Measurements from ENCODE around the gene APRT.
"Not testable (repeated sequence)": the region's sequence is repeated elsewhere in the genome, so short reads cannot be mapped to it uniquely, and the experiment has no call there.

The APRT gene

DNA sequence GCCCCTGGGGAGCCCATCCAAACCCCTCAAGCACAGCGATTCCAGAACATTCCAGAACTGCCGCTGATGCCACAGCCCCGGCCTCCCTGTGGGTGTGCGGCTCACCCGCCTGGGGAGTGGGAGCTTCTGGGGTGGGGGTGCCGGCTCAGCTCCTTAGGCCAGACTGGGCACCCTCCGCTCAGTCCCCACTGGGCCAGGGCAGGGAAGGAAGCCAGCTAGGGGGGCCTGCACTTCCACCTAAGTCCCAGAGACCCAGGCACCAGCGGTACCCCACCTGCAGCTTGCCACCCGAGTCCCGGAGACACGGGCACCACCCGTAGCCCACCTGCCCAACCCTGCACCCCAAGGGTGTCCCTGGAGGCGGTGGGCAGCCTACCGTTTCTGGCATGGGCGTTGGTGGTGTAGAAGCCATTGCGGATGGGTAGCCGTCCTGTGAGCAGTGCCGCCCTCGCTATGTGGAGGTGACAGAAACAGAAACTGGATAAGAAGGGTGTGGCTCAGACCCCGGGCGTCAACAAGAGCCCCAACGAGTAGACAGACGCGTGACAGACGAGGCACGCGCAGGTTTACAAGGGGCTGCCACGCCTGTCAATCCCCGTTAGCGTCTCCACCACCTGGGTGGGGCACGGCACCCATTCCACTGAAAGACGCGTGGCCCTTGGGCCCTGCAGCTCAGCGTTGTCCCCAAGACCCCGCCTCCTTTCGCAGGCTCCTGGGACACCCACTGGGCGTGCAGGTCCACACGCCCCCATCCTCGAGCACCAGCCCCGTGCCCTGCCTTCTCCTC is 30.0 kb upstream of the APRT start:
- no peak for DNase-seq

DNA sequence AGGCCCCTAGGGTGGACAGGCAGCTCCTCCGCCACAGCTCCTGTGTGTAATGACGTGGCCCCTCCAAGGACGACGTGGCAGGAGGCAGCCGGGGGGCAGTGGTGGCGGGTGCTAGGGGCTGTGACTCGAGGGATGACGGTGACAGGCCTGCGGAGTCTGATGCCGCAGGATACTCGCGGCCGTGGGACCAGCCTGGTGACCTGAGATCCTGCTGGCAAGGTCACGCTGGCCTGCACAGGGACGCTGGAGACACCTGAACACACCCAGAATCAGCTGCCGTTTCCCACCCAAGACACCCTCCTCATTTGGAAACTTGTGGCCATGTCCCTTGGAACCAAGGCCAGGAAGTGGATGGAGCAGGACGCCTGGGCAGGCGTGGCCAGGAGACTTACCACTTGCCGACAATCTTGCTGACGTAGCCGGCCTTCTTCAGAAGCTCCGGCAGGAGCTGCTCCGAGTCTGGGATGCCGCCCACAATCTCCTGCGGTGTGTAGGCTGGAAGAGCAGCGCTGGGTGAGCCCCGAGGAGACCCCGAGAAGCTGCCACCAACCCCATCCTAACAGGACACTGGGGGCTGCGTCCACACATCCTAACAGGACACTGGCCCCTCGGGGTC is 29.0 kb upstream of the APRT start:
- DNase-seq = no peak

DNA sequence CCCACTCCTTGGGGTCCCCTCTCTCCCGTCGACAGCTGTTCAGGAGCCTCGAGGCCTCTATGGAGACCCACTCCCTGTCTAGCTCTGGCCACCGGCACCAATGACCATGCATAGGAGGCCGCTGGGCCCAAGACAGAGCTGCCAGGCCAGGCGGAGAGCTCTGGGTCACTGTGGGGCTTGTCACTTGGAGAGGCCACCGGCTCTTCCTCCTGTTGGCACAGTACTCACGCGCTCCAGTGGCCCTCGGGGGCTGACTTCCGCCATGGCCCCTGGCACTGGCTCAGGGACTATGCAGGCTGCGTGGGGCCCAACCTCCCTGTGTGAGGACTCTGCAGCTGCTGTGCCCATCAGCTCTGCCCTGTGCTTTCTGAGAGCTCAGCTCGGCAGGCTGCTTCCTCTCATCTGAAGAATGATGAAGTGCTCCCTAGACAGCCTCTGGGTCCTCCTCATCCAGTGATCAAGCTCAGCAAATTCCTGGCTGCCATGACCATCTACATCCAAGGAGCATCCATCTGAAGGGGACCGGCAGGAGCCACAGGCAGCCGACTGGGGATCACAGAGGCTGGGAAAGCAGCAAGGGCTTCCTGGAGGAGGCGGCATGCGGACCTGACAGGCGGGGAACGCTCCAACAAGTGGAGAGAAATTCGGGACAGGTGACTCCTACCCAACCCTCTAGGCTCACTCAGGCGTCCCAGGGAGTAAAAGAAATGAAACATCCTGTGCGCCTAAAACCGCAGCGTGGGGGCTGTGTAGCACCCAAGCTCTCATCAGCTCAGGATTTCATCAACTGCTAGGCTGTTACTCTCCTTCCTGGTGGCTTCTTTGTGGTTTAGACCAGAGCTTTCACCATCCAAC is 28.2 kb upstream of the APRT start:
- DNase-seq = no peak

DNA sequence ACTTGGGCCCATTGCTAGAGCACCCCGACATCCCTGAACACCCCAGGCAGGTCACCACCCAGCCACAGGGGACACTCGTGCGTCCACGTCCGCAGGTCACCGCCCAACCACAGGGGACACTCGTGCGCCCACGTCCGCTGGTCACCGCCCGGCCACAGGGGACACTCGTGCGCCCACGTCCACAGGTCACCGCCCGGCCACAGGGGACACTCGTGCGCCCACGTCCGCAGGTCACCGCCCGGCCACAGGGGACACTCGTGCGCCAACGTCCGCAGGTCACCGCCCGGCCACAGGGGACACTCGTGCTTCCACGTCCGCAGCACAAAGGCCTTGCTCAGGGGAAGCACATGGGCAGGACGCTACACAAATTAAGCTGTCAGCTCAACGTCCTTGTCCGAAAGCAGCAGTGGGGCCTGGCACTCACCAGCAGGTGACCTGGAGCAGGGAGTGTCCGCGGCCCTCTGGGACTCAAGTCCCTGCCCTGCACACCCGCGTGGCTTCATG is 27.4 kb upstream of the APRT start:
- no peak for DNase-seq

DNA sequence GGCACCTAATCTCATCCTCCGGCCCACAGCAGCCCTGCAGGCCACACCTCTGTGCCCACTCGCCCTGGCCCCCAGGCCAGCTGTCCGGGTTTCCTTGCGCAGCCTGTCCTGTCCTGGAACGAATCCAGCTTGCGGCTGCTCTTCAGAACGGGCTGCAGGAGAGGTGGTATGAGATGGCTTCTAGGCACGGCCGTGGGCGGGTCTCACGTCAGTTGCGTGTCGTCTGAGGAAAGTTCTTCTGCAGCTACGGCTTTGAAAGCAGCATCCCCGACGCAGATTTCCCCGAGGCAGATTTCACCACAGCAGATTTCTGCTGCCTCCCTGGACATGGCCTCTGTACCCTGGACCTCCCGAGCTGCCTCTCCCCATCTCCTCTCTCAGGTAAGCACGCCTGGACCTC is 26.8 kb upstream of the APRT start:
- DNase-seq = no peak

DNA sequence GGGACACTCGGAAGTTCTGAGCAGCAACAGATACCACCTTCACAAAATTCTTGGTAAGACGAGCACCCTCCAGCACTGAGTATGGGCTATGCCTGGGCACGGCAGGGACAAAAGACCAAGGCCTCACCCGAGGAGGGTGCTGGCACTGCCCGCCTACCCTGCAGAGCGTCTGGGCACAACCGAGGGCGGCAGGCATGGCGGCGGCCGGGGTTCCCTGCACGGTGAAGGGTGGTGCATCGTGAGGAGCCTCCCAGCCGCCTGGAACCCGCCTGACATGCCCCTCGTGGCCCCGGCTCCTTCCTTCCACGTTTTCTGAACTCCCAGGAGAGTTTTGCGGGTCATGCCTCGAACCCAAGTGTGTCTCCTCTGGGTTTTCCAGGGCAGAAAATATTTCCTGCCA is 26.1 kb upstream of the APRT start:
- DNase-seq = no peak

DNA sequence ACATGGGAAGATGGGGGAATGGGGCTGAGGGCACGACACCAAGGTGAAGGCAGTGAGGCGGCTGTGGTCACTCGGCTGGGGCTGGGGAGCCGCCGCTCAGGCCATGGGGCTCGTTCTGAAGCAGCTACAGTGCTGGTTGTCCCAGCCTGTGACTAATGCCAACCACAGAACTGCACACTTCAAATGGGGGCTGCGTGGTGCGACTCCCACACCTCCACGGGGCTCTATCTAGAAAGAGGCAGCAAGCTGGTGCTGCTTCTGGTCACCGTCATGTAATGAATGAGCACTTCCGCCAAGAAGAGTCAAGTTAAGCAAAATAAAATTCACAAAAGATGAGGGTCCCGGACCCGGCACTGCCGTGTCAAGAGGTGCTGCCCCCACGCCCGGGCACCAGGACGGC is 25.1 kb upstream of the APRT start:
- DNase-seq = no peak

DNA sequence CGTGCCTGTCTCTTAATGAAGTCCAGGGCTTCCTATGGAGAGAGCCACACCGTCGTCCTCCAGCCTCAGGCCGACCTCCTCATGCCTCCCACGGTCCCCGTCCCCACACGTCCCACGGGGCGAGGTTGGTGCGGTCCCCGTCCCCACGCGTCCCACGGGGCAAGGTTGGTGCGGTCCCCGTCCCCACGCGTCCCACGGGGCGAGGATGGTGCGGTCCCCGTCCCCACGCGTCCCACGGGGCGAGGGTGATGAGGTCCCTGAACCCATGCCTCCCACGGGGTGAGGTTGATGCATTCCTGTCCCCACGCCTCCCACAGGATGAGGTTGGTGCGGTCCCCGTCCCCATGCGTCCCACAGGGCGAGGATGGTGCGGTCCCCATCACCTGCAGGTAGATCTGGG is 24.1 kb upstream of the APRT start:
- no peak for DNase-seq

DNA sequence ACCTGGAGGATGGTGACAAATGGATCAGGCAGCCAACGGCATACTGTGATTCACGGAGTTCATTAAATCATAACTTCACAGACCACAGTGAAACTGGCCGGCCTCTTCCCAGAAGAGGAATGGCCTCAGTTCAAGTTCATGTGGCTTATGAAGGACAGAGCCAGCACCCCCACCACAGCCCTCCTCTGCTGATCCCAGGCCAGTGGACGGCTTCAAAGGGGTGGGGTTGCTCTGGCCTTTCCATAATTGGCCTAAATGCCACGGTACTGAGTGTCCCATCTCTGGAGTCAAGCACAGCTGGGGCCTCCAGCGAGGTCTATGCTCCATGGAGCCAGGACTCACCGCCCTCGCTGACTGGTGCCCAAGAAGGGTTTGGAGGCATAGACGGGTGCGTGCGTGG is 23.7 kb upstream of the APRT start:
- DNase-seq = no peak

DNA sequence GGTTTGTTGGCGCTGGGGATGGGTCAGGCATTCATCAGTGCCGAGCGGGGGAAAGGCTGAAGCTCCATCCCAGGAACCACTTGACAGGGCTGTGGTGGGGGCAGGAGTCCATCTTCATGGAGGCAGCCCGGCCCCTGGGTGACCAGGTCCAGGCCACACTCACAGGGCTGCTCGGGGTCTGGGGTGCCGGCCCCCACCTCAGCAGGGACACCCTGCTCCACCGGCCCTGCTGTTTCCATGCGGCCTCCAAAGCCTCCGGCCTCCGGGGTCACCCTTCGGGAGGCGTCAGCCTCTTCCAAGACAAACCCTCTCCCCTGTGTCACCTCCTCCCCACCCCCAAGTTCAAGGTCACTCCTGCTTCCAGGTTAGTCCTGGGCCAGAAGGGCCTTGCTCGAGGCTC is 22.9 kb upstream of the APRT start:
- no peak for DNase-seq

DNA sequence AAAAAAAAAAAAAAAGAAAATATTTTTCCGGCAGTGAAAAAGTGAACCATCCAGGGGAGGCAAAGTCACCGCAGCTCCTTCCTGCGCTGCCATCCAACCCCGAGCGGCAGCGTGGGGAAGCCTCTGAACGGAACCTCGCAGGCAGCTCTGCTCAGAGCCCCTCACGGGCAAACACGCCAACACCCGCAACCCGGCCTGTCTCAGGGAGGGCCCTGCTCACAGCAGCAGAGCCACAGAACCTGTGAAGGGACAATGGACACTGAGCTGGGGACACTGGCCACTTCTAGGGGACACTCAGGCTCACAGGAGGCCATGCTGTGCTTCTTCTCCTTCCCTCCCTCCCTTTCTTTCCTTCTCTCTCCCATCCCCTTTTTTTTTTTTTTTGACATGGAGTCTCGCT is 21.4 kb upstream of the APRT start:
- DNase-seq = no peak

DNA sequence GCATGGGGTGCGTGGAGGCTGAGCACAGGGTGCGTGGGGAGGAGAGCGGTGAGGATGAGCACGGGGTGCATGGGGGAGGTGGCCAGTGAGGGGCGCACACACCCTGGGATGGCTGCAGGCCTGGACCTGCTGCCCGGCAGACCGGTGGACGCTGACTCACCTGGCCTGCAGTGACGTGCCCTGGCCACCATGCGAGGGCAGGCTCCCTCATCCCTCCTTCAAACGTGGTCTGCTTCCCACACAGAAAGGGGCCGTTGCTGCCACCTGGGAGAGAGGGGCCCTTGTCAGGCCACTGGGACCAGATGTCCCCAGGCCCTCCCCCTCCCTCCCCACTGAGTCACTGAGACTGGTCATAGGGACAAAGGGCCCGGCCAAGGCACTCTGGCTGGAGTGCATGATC is 20.1 kb upstream of the APRT start:
- DNase-seq = no peak

DNA sequence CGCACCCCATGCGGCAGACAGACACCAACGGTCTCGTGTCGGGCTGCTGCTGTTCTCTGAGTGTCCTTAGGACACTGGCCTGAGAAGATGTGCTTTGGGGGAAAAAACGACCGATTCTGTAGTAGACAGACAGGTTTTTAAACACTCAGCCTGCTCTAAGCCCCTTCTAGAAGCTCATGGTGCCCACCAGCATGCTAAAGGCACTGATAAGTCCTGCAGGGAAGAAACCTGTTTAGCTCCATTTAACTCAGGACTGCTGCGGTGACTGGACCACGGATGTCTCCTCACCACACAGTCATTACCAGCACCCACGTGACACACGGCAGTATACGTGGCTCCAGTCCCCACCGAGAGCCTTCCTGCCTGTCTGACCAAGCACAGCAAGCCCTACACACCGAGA is 19.1 kb upstream of the APRT start:
- DNase-seq = no peak

DNA sequence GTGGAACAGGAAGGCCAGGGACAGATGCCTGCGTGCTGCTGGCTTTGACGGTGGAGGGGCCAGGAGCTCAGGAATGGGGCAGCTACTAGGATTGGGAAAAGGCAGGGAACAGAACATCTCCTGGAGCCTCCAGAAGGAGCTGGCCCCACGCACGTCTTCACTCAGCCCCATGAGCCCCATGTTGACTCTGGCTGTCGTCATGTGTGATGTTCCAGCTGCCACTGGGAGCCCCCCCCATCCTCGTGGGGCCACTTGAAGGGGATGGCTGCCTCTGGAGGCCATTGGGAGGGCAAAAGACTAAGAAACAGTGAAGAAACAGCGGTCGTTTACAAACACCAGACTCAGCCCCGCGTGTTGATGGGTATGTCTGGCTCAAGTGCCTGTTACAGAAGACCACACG is 18.5 kb upstream of the APRT start:
- DNase-seq = no peak

DNA sequence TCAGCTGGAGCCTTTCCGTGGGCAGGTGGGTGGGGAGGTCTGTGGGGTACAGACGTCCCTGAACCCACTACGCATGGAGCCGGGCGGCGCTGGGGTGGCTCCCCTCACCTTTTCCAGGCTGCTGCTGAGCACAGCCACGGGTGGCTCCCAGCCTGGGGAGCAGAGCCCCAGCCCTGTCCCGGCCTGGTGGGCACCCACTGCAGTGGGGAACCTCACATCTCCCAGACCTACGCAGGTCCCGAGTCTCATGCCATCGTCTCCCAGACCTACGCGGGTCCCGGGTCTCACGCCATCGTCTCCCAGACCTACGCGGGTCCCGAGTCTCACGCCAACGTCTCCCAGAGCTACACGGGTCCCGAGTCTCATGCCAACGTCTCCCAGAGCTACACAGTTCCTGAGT is 17.0 kb upstream of the APRT start:
- DNase-seq = no peak

DNA sequence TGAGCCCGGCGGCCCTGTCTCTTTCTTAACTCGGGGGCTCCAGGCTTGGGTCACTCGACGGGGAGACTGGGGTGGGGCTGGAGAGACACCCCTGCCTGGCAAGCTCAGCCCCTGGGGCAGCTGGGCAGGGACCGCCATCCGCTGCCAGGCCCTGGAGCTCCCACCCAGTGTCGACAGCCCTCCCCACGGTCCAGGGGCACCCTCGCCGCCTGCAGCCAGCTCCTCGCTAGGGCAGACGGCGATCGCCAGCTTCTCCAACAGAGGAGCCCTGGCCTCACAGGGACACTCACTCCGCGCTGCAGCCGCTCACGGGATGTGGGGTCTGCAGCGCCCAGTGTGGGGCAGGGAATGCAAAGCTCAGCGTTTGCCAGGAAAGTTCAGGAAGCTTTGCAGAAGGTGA is 16.0 kb upstream of the APRT start:
- no peak for DNase-seq

DNA sequence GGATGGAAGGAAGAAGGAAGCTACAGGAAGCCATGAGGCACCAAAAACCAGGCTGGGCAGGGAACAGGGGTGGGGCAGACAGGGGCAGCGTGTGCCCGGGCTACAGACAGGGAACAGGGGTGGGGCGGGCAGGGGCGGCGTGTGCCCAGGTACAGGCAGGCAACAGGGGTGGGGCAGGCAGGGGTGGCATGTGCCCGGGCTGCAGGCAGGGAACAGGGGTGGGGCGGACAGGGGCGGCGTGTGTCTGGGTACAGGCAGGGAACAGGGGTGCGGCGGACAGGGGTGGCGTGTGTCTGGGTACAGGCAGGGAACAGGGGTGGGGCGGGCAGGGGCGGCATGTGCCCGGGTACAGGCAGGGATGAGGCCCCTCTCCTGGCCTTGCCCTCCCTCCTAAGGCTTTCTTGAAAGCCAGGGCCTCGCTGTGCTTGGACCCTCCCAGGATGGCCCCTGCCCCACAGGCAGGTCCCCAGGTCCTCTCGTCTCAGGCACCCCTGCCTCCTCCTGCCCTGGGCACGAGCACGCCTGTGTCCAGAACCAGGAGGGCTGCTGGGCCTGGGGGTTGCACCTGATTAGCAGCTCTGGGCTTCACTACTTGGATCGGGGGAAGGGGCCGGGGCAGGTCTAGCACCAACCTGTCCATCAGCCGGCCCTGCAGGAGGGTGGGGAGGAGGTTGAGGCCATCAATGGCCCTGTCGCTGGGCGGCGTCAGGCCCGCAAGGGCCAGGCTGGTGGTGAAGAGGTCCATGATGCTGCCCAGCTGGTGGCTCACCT is 14.5 kb upstream of the APRT start:
- DNase-seq = no peak

DNA sequence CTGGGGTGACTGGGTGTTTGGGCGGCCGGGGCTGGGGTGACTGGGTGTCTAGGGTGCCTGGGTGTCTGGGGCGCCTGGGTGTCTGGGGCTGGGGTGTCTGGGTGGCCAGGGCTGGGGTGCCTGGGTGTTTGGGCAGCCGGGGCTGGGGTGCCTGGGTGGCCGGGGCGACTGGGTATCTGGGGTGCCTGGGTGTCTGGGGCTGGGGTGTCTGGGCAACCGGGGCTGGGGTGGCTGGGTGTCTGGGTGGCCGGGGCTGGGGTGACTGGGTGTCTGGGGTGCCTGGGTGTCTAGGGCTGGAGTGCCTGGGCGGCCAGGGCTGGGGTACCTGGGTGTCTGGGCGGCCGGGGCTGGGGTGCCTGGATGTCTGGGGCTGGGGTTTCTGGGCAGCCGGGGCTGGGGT is 13.4 kb upstream of the APRT start:
- DNase-seq = no peak

DNA sequence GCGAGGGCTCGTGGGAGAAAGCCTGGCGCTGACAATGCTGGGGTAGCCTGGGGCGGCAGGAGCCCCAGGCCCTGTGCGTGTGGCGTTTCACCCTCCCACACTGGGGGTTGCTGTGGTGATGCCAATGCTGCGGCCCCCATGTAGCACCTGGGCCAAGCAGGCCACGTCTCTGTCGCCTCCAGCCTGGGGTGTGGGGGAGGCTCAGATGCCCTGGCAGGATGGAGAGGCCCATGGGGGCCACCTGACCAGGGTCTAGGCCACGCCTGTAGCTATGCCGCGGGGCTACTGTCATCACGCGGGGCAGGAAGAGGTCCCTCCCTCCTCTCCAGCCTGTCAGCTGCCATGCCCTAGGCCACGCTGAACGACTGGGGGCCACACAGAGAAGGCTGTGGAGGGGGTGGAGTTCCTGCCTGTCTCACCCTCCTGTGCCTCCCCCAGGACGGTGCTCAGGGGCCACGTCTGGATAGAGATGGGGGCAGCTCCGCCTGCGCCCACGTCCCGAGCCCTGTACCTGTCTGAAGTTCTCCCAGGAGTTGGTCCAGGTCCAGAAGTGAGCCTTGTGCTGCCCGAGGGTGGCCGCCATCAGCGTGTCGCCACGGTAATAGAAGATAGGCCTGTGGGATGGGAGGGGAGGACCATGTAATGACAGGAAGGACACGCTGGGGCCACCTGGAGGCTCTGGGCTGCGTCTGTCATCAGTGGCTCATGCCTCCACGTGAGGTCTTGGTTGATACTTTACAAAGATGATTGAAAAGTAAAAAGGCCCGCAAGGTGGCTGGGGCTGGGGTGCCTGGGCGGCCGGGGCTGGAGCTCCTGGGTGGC is 12.7 kb upstream of the APRT start:
- DNase-seq = no peak

DNA sequence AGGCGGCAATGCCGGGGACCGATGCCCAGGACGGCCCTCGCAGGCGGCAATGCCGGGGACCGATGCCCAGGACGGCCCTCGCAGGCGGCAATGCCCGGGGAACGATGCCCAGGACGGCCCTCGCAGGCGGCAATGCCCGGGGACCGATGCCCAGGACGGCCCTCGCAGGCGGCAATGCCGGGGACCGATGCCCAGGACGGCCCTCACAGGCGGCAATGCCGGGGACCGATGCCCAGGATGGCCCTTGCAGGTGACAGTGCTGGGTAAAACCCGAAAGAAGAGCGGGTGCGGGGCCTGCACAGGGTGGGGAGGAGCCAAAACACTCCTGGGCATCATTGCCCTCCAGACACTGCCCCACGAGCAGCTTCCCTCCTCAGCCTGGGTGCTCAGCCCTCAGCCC is 11.9 kb upstream of the APRT start:
- not testable (repeated sequence) for DNase-seq

DNA sequence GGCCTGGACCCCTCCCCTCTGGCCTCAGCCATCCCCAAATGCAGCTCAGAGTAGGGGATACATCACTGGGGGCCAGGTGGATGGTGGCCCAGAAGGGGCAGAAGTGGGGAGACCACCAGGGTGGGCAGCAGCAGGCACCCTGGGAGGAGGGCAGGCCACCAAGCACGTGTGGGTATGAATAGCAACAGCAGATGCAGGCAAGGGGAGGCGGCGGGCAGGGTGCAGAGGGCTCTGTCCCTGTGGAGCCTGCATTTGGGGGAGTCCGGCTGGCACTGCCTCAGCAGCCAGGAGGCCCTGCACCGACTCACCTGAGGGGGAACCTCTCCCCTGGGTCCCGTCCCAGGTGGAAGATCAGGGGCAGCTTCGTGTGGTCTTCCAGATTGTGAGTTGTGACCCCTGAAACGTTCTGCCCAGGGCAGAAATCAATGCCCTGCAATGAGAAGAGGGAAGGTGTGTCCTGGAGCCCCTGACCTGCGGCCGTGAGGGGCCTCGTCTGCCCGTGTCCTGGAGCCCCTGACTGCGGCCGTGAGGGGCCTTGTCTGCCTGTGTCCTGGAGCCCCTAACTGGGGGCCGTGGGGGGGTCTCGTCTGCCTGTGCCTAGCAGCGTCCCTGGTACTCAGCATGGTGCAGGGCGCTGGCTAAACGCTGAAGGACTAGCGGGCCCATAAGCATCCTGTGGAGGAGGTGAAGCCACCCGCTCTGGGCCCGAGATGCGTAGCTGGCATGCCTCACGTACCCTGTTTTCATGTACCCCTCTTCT is 10.7 kb upstream of the APRT start:
- DNase-seq = no peak

All from activated CD4-positive, alpha-beta T cell treated with anti-CD3 and anti-CD28 coated beads, Interleukin-2, Interleukin-6, amounts not matched to agents 100 ng/mL and 50 ng/mL, durations not matched to agents 16 hours and 8 hours (primary cell).